Mononuclear cell (primary cell): ENCODE data around the gene PER1. TPM values are rescaled to one million over a fixed set of nuclear protein-coding genes. Genes with fewer than 3 reads are reported as not detected.
A peak's percentile ranks its signal among the peaks of the same experiment; 100 is the strongest.
"Not testable (repeated sequence)": the region's sequence is repeated elsewhere in the genome, so short reads cannot be mapped to it uniquely, and the experiment has no call there.

Source experiments
- H3K27me3 ChIP-seq: 2 replicates; pipeline ENCODE4 v1.6.0; 2011; ENCODE audit warnings: low read length, control low read depth; ENCODE audit not compliant: insufficient read depth
- H3K4me1 ChIP-seq: 2 replicates; pipeline ENCODE4 v1.5.1; 2011; ENCODE audit warnings: mild to moderate bottlenecking, low read length, control low read depth; ENCODE audit not compliant: insufficient read depth
- H3K4me3 ChIP-seq: 2 replicates; pipeline ENCODE4 v1.5.1; 2011; ENCODE audit warnings: mild to moderate bottlenecking, low read length, moderate library complexity
- H3K9me3 ChIP-seq: 2 replicates; pipeline ENCODE4 v1.5.1; 2011; ENCODE audit warnings: low read depth, mild to moderate bottlenecking, control low read depth, low read length
- total RNA-seq: library from RNA; depleted of rRNA; stranded (reverse); fragments of >200 nt; gene quantifications from one replicate; pipeline ENCODE4 v1.2.3, GENCODE V29; 2012

The PER1 gene
- total RNA-seq, 1 donor = 250 TPM

- H3K4me1 ChIP-seq = peaks cover 39% of the 10 kb centered on the region
- H3K27me3 ChIP-seq = no peaks in the 10 kb centered on the region
- no peaks in the 10 kb centered on the region for H3K9me3 ChIP-seq
- H3K4me3 ChIP-seq = no peak overlapping the region
Observed at GRCh38 chr17:8176998-8177731, 25.0 kb upstream of the PER1 start.

- H3K4me1 ChIP-seq = peaks cover 39% of the 10 kb centered on the region
- no peaks in the 10 kb centered on the region for H3K27me3 ChIP-seq
- H3K4me3 ChIP-seq = peak within 1 kb of the TSS; percentile 51
Observed at GRCh38 chr17:8176197-8176940, 24.2 kb upstream of the PER1 start, which contains the start of gene TMEM107. TSS of gene TMEM107 (minus strand) at chr17:8176380. CDS start at chr17:8176286, 94 bp downstream.

GRCh38 chr17:8175795-8176196, 23.6 kb upstream of the PER1 start:
- no peaks in the 10 kb centered on the region for H3K9me3 ChIP-seq
- peaks cover 39% of the 10 kb centered on the region for H3K4me1 ChIP-seq
- peak overlapping the region; percentile 51 for H3K4me3 ChIP-seq
- H3K27me3 ChIP-seq = no peaks in the 10 kb centered on the region

More at GRCh38 chr17:8176197-8176940, 24.2 kb upstream of the PER1 start, which contains the start of gene TMEM107:
- H3K9me3 ChIP-seq = no peaks in the 10 kb centered on the region

GRCh38 chr17:8173871-8174322, 21.7 kb upstream of the PER1 start:
- Histone ChIP-seq H3K9me3 (no peaks in the 10 kb centered on the region), H3K4me1 (peaks cover 39% of the 10 kb centered on the region), H3K27me3 (no peaks in the 10 kb centered on the region), H3K4me3 (peak overlapping the region; percentile 36)

- Histone ChIP-seq H3K4me1 (peaks cover 39% of the 10 kb centered on the region), H3K9me3 (no peaks in the 10 kb centered on the region), H3K27me3 (no peaks in the 10 kb centered on the region), H3K4me3 (peak overlapping the region; percentile 36)
Observed at GRCh38 chr17:8173056-8173870, 21.1 kb upstream of the PER1 start.

GRCh38 chr17:8170186-8170585, 18.0 kb upstream of the PER1 start:
- H3K4me3 ChIP-seq, H3K27me3 ChIP-seq, H3K9me3 ChIP-seq: not testable (repeated sequence)
- peaks cover 26% of the 10 kb centered on the region for H3K4me1 ChIP-seq

- Histone ChIP-seq H3K4me1 (peaks cover 29% of the 10 kb centered on the region), H3K4me3 (no peak overlapping the region), H3K9me3 (no peaks in the 10 kb centered on the region), H3K27me3 (no peaks in the 10 kb centered on the region)
Observed at GRCh38 chr17:8167526-8167925, 15.3 kb upstream of the PER1 start.

- no peak overlapping the region for H3K4me3 ChIP-seq
- no peaks in the 10 kb centered on the region for H3K9me3 ChIP-seq
- no peaks in the 10 kb centered on the region for H3K27me3 ChIP-seq
- H3K4me1 ChIP-seq = peaks cover 30% of the 10 kb centered on the region
Observed at GRCh38 chr17:8166731-8167130, 14.5 kb upstream of the PER1 start.

- Histone ChIP-seq H3K4me1 (peaks cover 49% of the 10 kb centered on the region), H3K9me3 (no peaks in the 10 kb centered on the region), H3K4me3 (no peak overlapping the region), H3K27me3 (no peaks in the 10 kb centered on the region)
Observed at GRCh38 chr17:8164815-8165131, 12.6 kb upstream of the PER1 start.

- Histone ChIP-seq H3K9me3 (no peaks in the 10 kb centered on the region), H3K4me3 (no peak overlapping the region), H3K27me3 (no peaks in the 10 kb centered on the region), H3K4me1 (peaks cover 53% of the 10 kb centered on the region)
Observed at GRCh38 chr17:8163978-8164814, 12.0 kb upstream of the PER1 start.

GRCh38 chr17:8162997-8163977, 11.1 kb upstream of the PER1 start:
- no peaks in the 10 kb centered on the region for H3K9me3 ChIP-seq
- peak overlapping the region; percentile 96 for H3K4me3 ChIP-seq
- no peaks in the 10 kb centered on the region for H3K27me3 ChIP-seq
- peaks cover 61% of the 10 kb centered on the region for H3K4me1 ChIP-seq

GRCh38 chr17:8162233-8162996, 10.2 kb upstream of the PER1 start, which contains the start of gene VAMP2:
TSS of gene VAMP2 (minus strand) at chr17:8162948. CDS start at chr17:8162879, 69 bp downstream.
- Histone ChIP-seq H3K27me3 (no peaks in the 10 kb centered on the region), H3K4me3 (peak within 1 kb of the TSS; percentile 96), H3K9me3 (no peaks in the 10 kb centered on the region), H3K4me1 (peaks cover 69% of the 10 kb centered on the region)
